ENCODE results near the gene SLC17A9. TPM values are rescaled to one million over a fixed set of nuclear protein-coding genes. Genes with fewer than 3 reads are reported as not detected.

SLC17A9 gene
- total and polyA plus RNA-seq, 2 of the 8 experiments (the other 6 are each of a cell fraction or from before 2014, with no cell fraction given), result 23.5 to 35.2 TPM

- Histone ChIP-seq H4K5ac (ENCODE audit: insufficient read length, low read depth, low read length) (no peak overlapping the region), H3K23ac (ENCODE audit: insufficient read length) (no peak overlapping the region), H3K4ac (replicated peaks; ENCODE audit: insufficient read length, low read depth, low read length) (no peak overlapping the region), H2BK120ac (replicated peaks; ENCODE audit: low read depth, low read length) (no peak overlapping the region), H3K36me3 (ENCODE audit: control insufficient read depth in 2 of 4, insufficient read depth in 4 of 4, low read length in 3 of 4) (peaks cover 0 to 11% (median 5%) of the 10 kb centered on the region in 4 experiments; a peak in 5 of 8 replicates), H2BK12ac (ENCODE audit: low read depth, low read length) (no peak overlapping the region), H3K79me2 (ENCODE audit: control insufficient read depth in 1 of 2, insufficient read depth in 2 of 2, low read length in 2 of 2) (no peaks in the 10 kb centered on the region), H3K4me1 (replicated peaks in 1 of 4; ENCODE audit: control insufficient read depth in 3 of 4, insufficient read depth in 4 of 4, low read length in 3 of 4) (peaks cover 0 to 3% (median 0%) of the 10 kb centered on the region in 4 experiments; a peak in 2 of 7 replicates), H3K56ac (replicated peaks; ENCODE audit: insufficient read length, low read depth, low read length) (no peak overlapping the region), H3K14ac (ENCODE audit: insufficient read length) (no peak overlapping the region), H3K27ac (ENCODE audit: low read depth, low read length) (no peak overlapping the region), H2AK5ac (ENCODE audit: low read depth, low read length) (no peak overlapping the region), H3K4me2 (ENCODE audit: insufficient read depth in 1 of 2, low read depth in 2 of 2, low read length in 2 of 2) (0 out of 4 replicates have a peak overlapping the region, but pooled peaks of 1 of the 2 experiments have one; percentile 6), H3K18ac (ENCODE audit: extremely low read depth, low read length) (no peak overlapping the region), H3K23me2 (ENCODE audit: low read depth, low read length) (no peaks in the 10 kb centered on the region), H4K20me1 (replicated peaks in 1 of 2; ENCODE audit: control insufficient read depth in 1 of 2, insufficient read depth in 2 of 2, low read length in 2 of 2) (peaks cover 0 to 16% of the 10 kb centered on the region in 2 experiments), H4K8ac (ENCODE audit: extremely low read depth, insufficient read depth, low read length) (peak overlapping the region; percentile 39; the same call in 1 of the 2 replicates), H2AFZ (ENCODE audit: low read length) (no peak overlapping the region), H2BK20ac (ENCODE audit: low read length) (no peak overlapping the region), H3K4me3 (ENCODE audit: extremely low read depth in 1 of 4, insufficient read depth in 2 of 4, low read depth in 3 of 4, low read length in 4 of 4) (0 out of 8 replicates have a peak overlapping the region, but pooled peaks of 1 of the 4 experiments have one; percentile 11), H3K9me3 (ENCODE audit: insufficient read depth in 2 of 2, low read depth in 1 of 2, low read length in 1 of 2) (no peaks in the 10 kb centered on the region), H3K79me1 (ENCODE audit: low read depth, low read length) (peaks cover 3% of the 10 kb centered on the region; the same call in 1 of the 2 replicates), H2BK15ac (ENCODE audit: low read length) (no peak overlapping the region), H3K9ac (replicated peaks in 1 of 4; ENCODE audit: extremely low read depth in 1 of 4, low read depth in 3 of 4, low read length in 3 of 4) (no peak overlapping the region; a peak in 1 of 7 replicates), H2BK5ac (ENCODE audit: low read depth, low read length) (no peak overlapping the region; the same call in 1 of the 2 replicates), H4K91ac (replicated peaks; ENCODE audit: insufficient read length, low read length) (no peak overlapping the region), H3K27me3 (replicated peaks in 1 of 4; ENCODE audit: control insufficient read depth in 3 of 4, extremely low read depth in 1 of 4, insufficient read depth in 3 of 4, low read length in 3 of 4) (no peaks in the 10 kb centered on the region)
- CTCF ChIA-PET (ENCODE audit: partially characterized antibody), result interaction anchor here (0.6 to 1.6 kb wide), 6 partner anchors 9 to 576 kb away, joined by 3 to 7 read pairs (median 3); partner anchors contain the start of gene PTK6
- DNase-seq (ENCODE audit: low read depth in 1 of 2, low spot score in 2 of 2) (no peak), FAIRE-seq (no peak)
- WGBS, 2 experiments (ENCODE audit: extremely low coverage in 1 of 2, insufficient coverage in 1 of 2, insufficient read length in 1 of 2, insufficient replicate concordance in 2 of 2, low coverage in 1 of 2, low lambda C conversion rate in 2 of 2, missing lambda C conversion rate in 1 of 2), result 94% methylated on average over 8 of the region's 8 CpGs; no CpG with 5 or more reads in 1 of the 2 experiments
- POLR2A ChIA-PET (ENCODE audit: partially characterized antibody), result interaction anchor here (1.1 to 1.6 kb wide), 5 partner anchors 8 to 61 kb away, joined by 3 to 6 read pairs (median 3); partner anchors contain the start of gene GID8
- TF ChIP-seq EZH2 (IDR thresholded peaks at IDR 0.05; ENCODE audit: low read depth, low read length, severe bottlenecking) (no peak), HDAC6 (IDR thresholded peaks at IDR 0.05; ENCODE audit: low read depth, low read length) (no peak), BRCA1 (IDR thresholded peaks at IDR 0.05; ENCODE audit: low read depth, low read length) (no peak), CBX8 (IDR thresholded peaks at IDR 0.05; ENCODE audit: borderline replicate concordance, low read depth, low read length) (no peak), SP1 (IDR thresholded peaks at IDR 0.05; ENCODE audit: low read depth, low read length) (no peak)
Observed at GRCh38 chr20:62961799-62962198, 9.3 kb downstream of the SLC17A9 start.

All from H1 (cell line).